NCI-H2081 (cell line): ENCODE measurements around the gene FER1L5.
A peak's percentile ranks its signal among the peaks of the same experiment; 100 is the strongest.
"Not testable (repeated sequence)": the region's sequence is repeated elsewhere in the genome, so short reads cannot be mapped to it uniquely, and the experiment has no call there.

Experiments used
- DNase-seq, 2 experiments: peaks; one replicate each; lab custom pipeline; 2025; lab: John Stamatoyannopoulos, UW

FER1L5 gene

GRCh38 chr2:96636551-96637171 lies 5.9 kb upstream of the FER1L5 start:
- no peak for DNase-seq

- DNase-seq, result peak; percentile 60 to 62
Observed at GRCh38 chr2:96637385-96638143, 5.0 kb upstream of the FER1L5 start.

GRCh38 chr2:96638144-96639121 lies 4.1 kb upstream of the FER1L5 start, which contains the start of gene KANSL3:
Gene KANSL3, minus strand, starts transcription at chr2:96638312. Its CDS starts 1,177 bp downstream, at chr2:96637135.
- peak; percentile 90 for DNase-seq

- DNase-seq, result no peak
Observed at GRCh38 chr2:96647681-96648080, 5.1 kb downstream of the FER1L5 start.

GRCh38 chr2:96648306-96648930 lies 5.9 kb downstream of the FER1L5 start:
- no peak for DNase-seq

GRCh38 chr2:96649342-96649741 lies 6.8 kb downstream of the FER1L5 start:
- no peak for DNase-seq

GRCh38 chr2:96651793-96652192 lies 9.2 kb downstream of the FER1L5 start:
- DNase-seq, result no peak

GRCh38 chr2:96654791-96655190 lies 12.2 kb downstream of the FER1L5 start:
- not testable (repeated sequence) for DNase-seq

GRCh38 chr2:96655526-96655925 lies 13.0 kb downstream of the FER1L5 start:
- no peak for DNase-seq

GRCh38 chr2:96656540-96656939 lies 14.0 kb downstream of the FER1L5 start:
- DNase-seq, result no peak

- DNase-seq, result no peak
Observed at GRCh38 chr2:96661324-96661723, 18.8 kb downstream of the FER1L5 start.

GRCh38 chr2:96662360-96662759 lies 19.8 kb downstream of the FER1L5 start:
- DNase-seq, result no peak

- DNase-seq, result no peak
Observed at GRCh38 chr2:96663177-96663576, 20.6 kb downstream of the FER1L5 start.

GRCh38 chr2:96663829-96664228 lies 21.3 kb downstream of the FER1L5 start:
- no peak for DNase-seq

- DNase-seq, result no peak
Observed at GRCh38 chr2:96664366-96664925, 21.9 kb downstream of the FER1L5 start.

GRCh38 chr2:96665083-96665569 lies 22.6 kb downstream of the FER1L5 start:
- no peak for DNase-seq

GRCh38 chr2:96665717-96666116 lies 23.2 kb downstream of the FER1L5 start:
- not testable (repeated sequence) for DNase-seq

GRCh38 chr2:96668771-96669170 lies 26.2 kb downstream of the FER1L5 start:
- DNase-seq, result no peak

GRCh38 chr2:96669539-96670215 lies 27.1 kb downstream of the FER1L5 start:
- no peak for DNase-seq

- DNase-seq, result no peak
Observed at GRCh38 chr2:96679848-96680247, 37.3 kb downstream of the FER1L5 start.
